GM23338 (cell line): Measurements from ENCODE around the gene CBFA2T3. TPM values are rescaled to one million over a fixed set of nuclear protein-coding genes. Genes with fewer than 3 reads are reported as not detected.

Source experiments
- ATAC-seq: fragments of 200-7000 bp; cut with Tn5 transposase; 3 replicates; pipeline ENCODE4 v1.9.1; 2020
- DNase-seq: peaks from one replicate; pipeline ENCODE4 v3.0.0-alpha.2; 2015; ENCODE audit warnings: low spot score
- H2AFZ ChIP-seq: fragments of 200-600 bp; sonication (generic); 2 replicates; pipeline ENCODE4 v1.8.0; 2016; ENCODE audit warnings: antibody characterized with exemption, mild to moderate bottlenecking, moderate library complexity
- H3F3A ChIP-seq: fragments of 200-600 bp; sonication (generic); replicated peaks from 2 replicates; pipeline ENCODE4 v1.8.0; 2017; ENCODE audit warnings: antibody characterized with exemption, mixed run types, low read depth
- H3K27ac ChIP-seq: fragments of 200-600 bp; sonication (generic); 2 replicates; pipeline ENCODE4 v1.6.1; 2016; ENCODE audit warnings: low read depth
- H3K27me3 ChIP-seq: fragments of 200-600 bp; sonication (generic); 2 replicates; pipeline ENCODE4 v1.8.0; 2016; ENCODE audit warnings: mild to moderate bottlenecking, mixed run types, moderate library complexity; ENCODE audit not compliant: insufficient read depth
- H3K36me3 ChIP-seq: fragments of 200-600 bp; sonication (generic); 2 replicates; pipeline ENCODE4 v1.8.0; 2016; ENCODE audit warnings: mild to moderate bottlenecking; ENCODE audit not compliant: insufficient read depth
- H3K4me1 ChIP-seq: fragments of 200-600 bp; sonication (generic); 2 replicates; pipeline ENCODE4 v1.8.0; 2016; ENCODE audit warnings: mild to moderate bottlenecking, moderate library complexity; ENCODE audit not compliant: insufficient read depth
- H3K4me2 ChIP-seq: fragments of 200-600 bp; sonication (generic); 2 replicates; pipeline ENCODE4 v1.7.1; 2017; ENCODE audit warnings: mixed run types
- H3K4me3 ChIP-seq: fragments of 200-600 bp; sonication (generic); 2 replicates; pipeline ENCODE4 v1.6.1; 2016; ENCODE audit warnings: mixed run types
- H3K79me2 ChIP-seq: fragments of 200-600 bp; sonication (generic); replicated peaks from 2 replicates; pipeline ENCODE4 v1.8.0; 2017; ENCODE audit warnings: mild to moderate bottlenecking; ENCODE audit not compliant: insufficient read depth
- H3K9me2 ChIP-seq: fragments of 200-600 bp; sonication (generic); 2 replicates; pipeline ENCODE4 v1.8.0; 2017; ENCODE audit not compliant: insufficient read depth
- H4K20me1 ChIP-seq: fragments of 200-600 bp; sonication (generic); replicated peaks from 2 replicates; pipeline ENCODE4 v1.8.0; 2017; ENCODE audit warnings: mild to moderate bottlenecking; ENCODE audit not compliant: insufficient read depth
- H3K27ac Mint-ChIP-seq: 2 replicates; pipeline ENCODE4 v1.8.0; 2020; ENCODE audit warnings: inconsistent platforms, mild to moderate bottlenecking, moderate library complexity, mixed read lengths
- H3K27me3 Mint-ChIP-seq: 3 replicates; pipeline ENCODE4 v1.8.0; 2022; ENCODE audit warnings: low read depth, mild to moderate bottlenecking, moderate library complexity, mixed read lengths, inconsistent platforms; ENCODE audit not compliant: insufficient read depth, poor library complexity
- H3K36me3 Mint-ChIP-seq: 3 replicates; pipeline ENCODE4 v1.8.0; 2021; ENCODE audit warnings: low read depth, mild to moderate bottlenecking, inconsistent platforms, moderate library complexity, mixed read lengths
- H3K4me1 Mint-ChIP-seq: 3 replicates; pipeline ENCODE4 v1.8.0; 2020; ENCODE audit warnings: mild to moderate bottlenecking, inconsistent platforms, mixed read lengths
- H3K4me3 Mint-ChIP-seq: 3 replicates; pipeline ENCODE4 v1.8.0; 2021; ENCODE audit warnings: moderate library complexity, mild to moderate bottlenecking, inconsistent platforms, mixed read lengths
- H3K9me3 Mint-ChIP-seq: 3 replicates; pipeline ENCODE4 v1.8.0; 2020; ENCODE audit warnings: moderate library complexity, mild to moderate bottlenecking, inconsistent platforms, mixed read lengths
- CREB1 ChIP-seq: fragments of 250-450 bp; sonication (Bioruptor Pico); IDR thresholded peaks from 2 replicates; pipeline ENCODE4 v1.5.0; 2020; ENCODE audit warnings: low read depth, mild to moderate bottlenecking, moderate library complexity
- CTCF ChIP-seq, 2 experiments: fragments of 200-600 bp in 1 of 2; sonication (generic) in 1 of 2; conservative IDR thresholded peaks; 2 replicates each; pipeline versions ENCODE4 v1.5.1 to v1.6.1; 2016 to 2017; ENCODE audit warnings: antibody characterized with exemption in 2 of 2, low read depth in 2 of 2, mild to moderate bottlenecking in 2 of 2, moderate library complexity in 1 of 2
- ETS1 ChIP-seq: IDR thresholded peaks from 2 replicates; pipeline ENCODE4 v1.6.1; 2016; ENCODE audit warnings: antibody characterized with exemption
- EZH2 ChIP-seq: fragments of 200-600 bp; sonication (generic); IDR thresholded peaks from one replicate; pipeline ENCODE4 v1.8.0; 2017; ENCODE audit warnings: antibody characterized with exemption, mild to moderate bottlenecking, low read depth; ENCODE audit not compliant: unreplicated experiment
- POLR2AphosphoS5 ChIP-seq: IDR thresholded peaks from 2 replicates; pipeline ENCODE4 v1.6.1; 2016; ENCODE audit warnings: antibody characterized with exemption, low read depth
- REST ChIP-seq: IDR thresholded peaks from one replicate; pipeline ENCODE4 v1.6.1; 2018; ENCODE audit warnings: antibody characterized with exemption; ENCODE audit not compliant: unreplicated experiment
- ZNF331 ChIP-seq: fragments of 250-450 bp; sonication (Bioruptor Pico); IDR thresholded peaks from 2 replicates; pipeline ENCODE4 v1.5.0; 2020; ENCODE audit warnings: low read depth, mild to moderate bottlenecking, moderate library complexity
- polyA plus RNA-seq: library from polyadenylated mRNA; unstranded; fragments of >200 nt; fragmentation: Nextera tagmentation; extraction: Ambion mirVana; gene quantifications from 2 replicates; pipeline ENCODE4 v1.2.1, GENCODE V29; 2016
- total RNA-seq: library from RNA; depleted of rRNA; stranded (reverse); fragments of >200 nt; shearing (Covaris generic); gene quantifications from 2 replicates; pipeline ENCODE4 v1.2.3, GENCODE V29; 2014

CBFA2T3 gene
- total and polyA plus RNA-seq, 2 experiments from 2014 or later, result 0.87 to 1.5 TPM

- Mint-ChIP-seq H3K27ac (no peak overlapping the region), H3K9me3 (no peaks in the 10 kb centered on the region), H3K4me1 (no peaks in the 10 kb centered on the region), H3K36me3 (no peaks in the 10 kb centered on the region), H3K27me3 (peaks cover 6% of the 10 kb centered on the region), H3K4me3 (no peak overlapping the region)
- Histone ChIP-seq H3K4me2 (no peak overlapping the region), H3K27me3 (no peaks in the 10 kb centered on the region), H3K27ac (no peak overlapping the region), H3K9me2 (no peaks in the 10 kb centered on the region), H3F3A (no peaks in the 10 kb centered on the region), H3K36me3 (no peaks in the 10 kb centered on the region), H2AFZ (no peak overlapping the region), H3K4me3 (no peak overlapping the region), H3K4me1 (no peaks in the 10 kb centered on the region), H3K79me2 (no peaks in the 10 kb centered on the region), H4K20me1 (no peaks in the 10 kb centered on the region)
- ATAC-seq (no peak), DNase-seq (no peak)
- TF ChIP-seq CTCF (conservative IDR thresholded peaks at IDR 0.05; ENCODE audit: low read depth in 2 of 2) (0 out of 4 replicates have a peak, but pooled peaks of 1 of the 2 experiments have one; percentile 9), POLR2AphosphoS5 (no peak), CREB1 (CRISPR knock-in tag) (no peak), REST (no peak), EZH2 (no peak)
Observed at GRCh38 chr16:88961011-88961410, 16.0 kb downstream of the CBFA2T3 start.

GRCh38 chr16:88960516-88960915 lies 16.5 kb downstream of the CBFA2T3 start:
- no peak overlapping the region for H3K27ac ChIP-seq
- H3K4me1 Mint-ChIP-seq, result no peaks in the 10 kb centered on the region
- ATAC-seq (no peak), DNase-seq (no peak)
- H3F3A ChIP-seq, result no peaks in the 10 kb centered on the region
- no peak overlapping the region; the same call in 2 of the 3 replicates for H3K4me3 Mint-ChIP-seq
- H3K9me3 Mint-ChIP-seq, result no peaks in the 10 kb centered on the region
- H3K4me1 ChIP-seq, result no peaks in the 10 kb centered on the region
- H3K27ac Mint-ChIP-seq, result no peak overlapping the region
- no peaks in the 10 kb centered on the region for H3K36me3 ChIP-seq
- H3K79me2 ChIP-seq, result no peaks in the 10 kb centered on the region
- H3K27me3 Mint-ChIP-seq, result peaks cover 6% of the 10 kb centered on the region
- H3K4me3 ChIP-seq, result no peak overlapping the region
- no peaks in the 10 kb centered on the region for H3K9me2 ChIP-seq
- no peaks in the 10 kb centered on the region for H3K36me3 Mint-ChIP-seq
- H4K20me1 ChIP-seq, result no peaks in the 10 kb centered on the region
- no peaks in the 10 kb centered on the region for H3K27me3 ChIP-seq
- no peak overlapping the region for H2AFZ ChIP-seq
- H3K4me2 ChIP-seq, result no peak overlapping the region
- TF ChIP-seq CREB1 (CRISPR knock-in tag) (no peak), REST (no peak), ETS1 (no peak), ZNF331 (CRISPR knock-in tag) (no peak)
